NCI-H1105 (cell line): Measurements from ENCODE around the gene LTN1.

ENCODE experiments used
- DNase-seq: peaks from one replicate; lab custom pipeline; 2025; lab: John Stamatoyannopoulos, UW

Gene LTN1

DNA sequence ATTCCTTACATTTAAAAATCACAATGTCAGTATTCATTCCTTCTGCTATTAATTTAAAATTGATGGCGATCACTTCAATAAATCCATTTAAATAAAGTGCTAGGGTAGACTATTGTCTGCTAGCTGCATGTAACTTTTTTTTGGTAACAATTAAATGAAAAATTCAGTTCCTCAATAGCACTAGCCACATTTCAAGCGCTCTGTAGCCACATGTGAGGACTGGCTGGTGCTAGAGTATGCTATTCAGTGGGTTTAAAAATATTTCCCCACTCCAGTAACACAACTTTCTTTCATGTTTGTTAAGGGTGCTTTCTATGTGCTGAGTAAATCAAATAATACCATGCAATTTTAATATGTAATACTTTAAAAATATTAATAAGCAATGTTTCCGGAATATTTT lies 108.2 kb downstream of the LTN1 start:
- DNase-seq: no peak

DNA sequence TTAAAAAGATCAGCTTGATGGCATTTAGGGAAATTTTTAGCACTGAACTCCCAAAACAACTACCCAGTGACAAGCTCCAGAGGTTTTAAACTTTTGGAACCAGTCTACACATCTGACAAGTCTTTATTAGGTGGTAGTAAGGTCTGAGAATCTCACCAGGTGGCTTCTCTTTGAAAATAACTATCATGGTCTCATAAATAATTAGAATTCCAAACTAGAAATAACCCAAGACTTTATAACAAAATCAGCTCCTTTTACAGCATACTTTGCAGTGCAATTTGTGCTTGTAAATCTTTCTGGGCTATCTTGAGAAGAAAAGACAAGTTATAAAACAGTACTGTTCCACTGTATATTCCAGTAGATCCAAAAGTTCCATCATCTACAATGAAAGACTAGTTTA lies 108.7 kb downstream of the LTN1 start:
- no peak for DNase-seq

DNA sequence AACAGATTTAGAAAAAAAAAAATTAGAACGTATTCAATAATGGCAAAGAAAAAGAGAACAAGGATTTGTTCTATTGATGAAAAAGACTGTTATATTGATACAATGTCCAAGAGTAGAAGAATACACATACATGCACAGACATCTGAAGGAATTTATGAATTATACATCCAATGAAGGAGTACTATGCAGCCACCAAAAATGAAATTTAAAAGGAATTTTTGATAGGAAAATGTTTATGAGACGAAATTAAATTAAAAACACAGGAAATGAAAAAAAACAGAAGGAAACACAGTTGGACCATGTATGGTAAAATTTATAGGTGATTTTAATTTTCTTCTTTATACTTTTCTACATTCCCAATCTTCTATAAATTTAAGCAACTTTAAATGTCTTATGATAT lies 110.3 kb downstream of the LTN1 start:
- no peak for DNase-seq
